ENCODE results near the gene RRH.

DNA sequence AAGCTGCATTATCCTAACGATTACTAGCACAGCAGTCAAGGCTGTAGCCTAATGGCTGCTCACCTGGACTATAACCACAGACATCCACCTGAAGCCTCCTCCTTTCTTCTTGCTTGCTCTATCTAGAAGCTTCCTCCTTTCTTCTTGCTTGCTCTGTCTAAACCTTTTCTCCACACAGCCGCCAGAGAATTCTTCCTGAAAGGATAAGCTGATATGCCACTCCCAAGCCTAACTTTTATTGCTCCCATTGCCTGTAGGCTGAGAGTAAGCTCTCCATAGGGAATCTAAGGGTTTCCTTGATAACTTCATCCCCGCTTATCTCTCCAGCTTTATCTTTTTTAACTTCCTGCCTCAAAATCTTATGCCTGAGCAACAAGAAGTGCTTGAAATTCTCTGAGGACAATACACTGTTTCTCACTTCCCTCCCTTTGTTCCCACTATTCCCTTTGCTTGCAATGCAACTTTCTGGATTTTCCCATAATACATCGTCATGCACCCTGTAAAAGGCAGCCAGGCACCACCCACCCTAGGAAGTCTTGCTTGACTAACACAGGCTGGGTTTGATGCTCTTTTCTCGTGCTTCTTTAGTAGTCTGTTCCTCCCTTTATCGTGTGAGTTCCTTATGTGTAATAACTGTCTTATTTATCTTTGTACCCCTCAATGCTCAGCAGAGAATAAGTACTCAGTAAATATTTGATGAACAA lies 18.8 kb downstream of the RRH start:
- no peak for TF ChIP-seq POLR2A (IDR thresholded peaks at IDR 0.05)
- TF ChIP-seq, protein P1, sequence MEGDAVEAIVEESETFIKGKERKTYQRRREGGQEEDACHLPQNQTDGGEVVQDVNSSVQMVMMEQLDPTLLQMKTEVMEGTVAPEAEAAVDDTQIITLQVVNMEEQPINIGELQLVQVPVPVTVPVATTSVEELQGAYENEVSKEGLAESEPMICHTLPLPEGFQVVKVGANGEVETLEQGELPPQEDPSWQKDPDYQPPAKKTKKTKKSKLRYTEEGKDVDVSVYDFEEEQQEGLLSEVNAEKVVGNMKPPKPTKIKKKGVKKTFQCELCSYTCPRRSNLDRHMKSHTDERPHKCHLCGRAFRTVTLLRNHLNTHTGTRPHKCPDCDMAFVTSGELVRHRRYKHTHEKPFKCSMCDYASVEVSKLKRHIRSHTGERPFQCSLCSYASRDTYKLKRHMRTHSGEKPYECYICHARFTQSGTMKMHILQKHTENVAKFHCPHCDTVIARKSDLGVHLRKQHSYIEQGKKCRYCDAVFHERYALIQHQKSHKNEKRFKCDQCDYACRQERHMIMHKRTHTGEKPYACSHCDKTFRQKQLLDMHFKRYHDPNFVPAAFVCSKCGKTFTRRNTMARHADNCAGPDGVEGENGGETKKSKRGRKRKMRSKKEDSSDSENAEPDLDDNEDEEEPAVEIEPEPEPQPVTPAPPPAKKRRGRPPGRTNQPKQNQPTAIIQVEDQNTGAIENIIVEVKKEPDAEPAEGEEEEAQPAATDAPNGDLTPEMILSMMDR (IDR thresholded peaks at IDR 0.05) = no peak
